Measurements from ENCODE around the gene GPR17. TPM values are rescaled to one million over a fixed set of nuclear protein-coding genes. Genes with fewer than 3 reads are reported as not detected.

GPR17 gene
- total RNA-seq, 2 experiments from 2014 or later: 0.22 TPM; not detected in 1

GRCh38 chr2:127597046-127597983 lies 48.6 kb upstream of the GPR17 start:
- no peaks in the 10 kb centered on the region for H3K79me2 ChIP-seq (ENCODE audit: insufficient read depth, low read depth, low read length)
- no peaks in the 10 kb centered on the region for H3K4me1 ChIP-seq (ENCODE audit: insufficient read depth, low read length, poor library complexity, severe bottlenecking)
- POLR2A ChIA-PET: no interaction called here
- CTCF ChIA-PET (ENCODE audit: unreplicated experiment): no interaction called here
- no peaks in the 10 kb centered on the region for H3K9me2 ChIP-seq (ENCODE audit: insufficient read depth, low read length)
- H3K4me3 ChIP-seq (ENCODE audit: low read depth, low read length, poor library complexity, severe bottlenecking): no peak overlapping the region
- H3K27ac ChIP-seq (ENCODE audit: low read depth, low read length, poor library complexity, severe bottlenecking): no peak overlapping the region
- no peak overlapping the region for H2AFZ ChIP-seq (ENCODE audit: low read length)
- no peaks in the 10 kb centered on the region for H3K36me3 ChIP-seq (ENCODE audit: insufficient read depth, low read length)
- TF ChIP-seq EZH2phosphoT487 (IDR thresholded peaks at IDR 0.05; ENCODE audit: borderline replicate concordance, low read depth, low read length): no peak
- TF ChIP-seq, protein P1, sequence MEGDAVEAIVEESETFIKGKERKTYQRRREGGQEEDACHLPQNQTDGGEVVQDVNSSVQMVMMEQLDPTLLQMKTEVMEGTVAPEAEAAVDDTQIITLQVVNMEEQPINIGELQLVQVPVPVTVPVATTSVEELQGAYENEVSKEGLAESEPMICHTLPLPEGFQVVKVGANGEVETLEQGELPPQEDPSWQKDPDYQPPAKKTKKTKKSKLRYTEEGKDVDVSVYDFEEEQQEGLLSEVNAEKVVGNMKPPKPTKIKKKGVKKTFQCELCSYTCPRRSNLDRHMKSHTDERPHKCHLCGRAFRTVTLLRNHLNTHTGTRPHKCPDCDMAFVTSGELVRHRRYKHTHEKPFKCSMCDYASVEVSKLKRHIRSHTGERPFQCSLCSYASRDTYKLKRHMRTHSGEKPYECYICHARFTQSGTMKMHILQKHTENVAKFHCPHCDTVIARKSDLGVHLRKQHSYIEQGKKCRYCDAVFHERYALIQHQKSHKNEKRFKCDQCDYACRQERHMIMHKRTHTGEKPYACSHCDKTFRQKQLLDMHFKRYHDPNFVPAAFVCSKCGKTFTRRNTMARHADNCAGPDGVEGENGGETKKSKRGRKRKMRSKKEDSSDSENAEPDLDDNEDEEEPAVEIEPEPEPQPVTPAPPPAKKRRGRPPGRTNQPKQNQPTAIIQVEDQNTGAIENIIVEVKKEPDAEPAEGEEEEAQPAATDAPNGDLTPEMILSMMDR (conservative IDR thresholded peaks at IDR 0.05; ENCODE audit: low read length): no peak
- no TSS peak for BruUV-seq (replicated peaks)
- H3K4me2 ChIP-seq (ENCODE audit: low read length): no peak overlapping the region
- H4K20me1 ChIP-seq (ENCODE audit: insufficient read depth, low read length): no peaks in the 10 kb centered on the region
- H3K9me3 ChIP-seq (ENCODE audit: low read length): no peaks in the 10 kb centered on the region
- intact Hi-C loops (cut with micrococcal nuclease; ENCODE audit: unreplicated experiment): loop anchor here (10.0 kb wide), 1 partner anchor 267 kb away; no protein-coding TSS in a partner anchor
- DNase-seq (ENCODE audit: low spot score): no peak

DNA sequence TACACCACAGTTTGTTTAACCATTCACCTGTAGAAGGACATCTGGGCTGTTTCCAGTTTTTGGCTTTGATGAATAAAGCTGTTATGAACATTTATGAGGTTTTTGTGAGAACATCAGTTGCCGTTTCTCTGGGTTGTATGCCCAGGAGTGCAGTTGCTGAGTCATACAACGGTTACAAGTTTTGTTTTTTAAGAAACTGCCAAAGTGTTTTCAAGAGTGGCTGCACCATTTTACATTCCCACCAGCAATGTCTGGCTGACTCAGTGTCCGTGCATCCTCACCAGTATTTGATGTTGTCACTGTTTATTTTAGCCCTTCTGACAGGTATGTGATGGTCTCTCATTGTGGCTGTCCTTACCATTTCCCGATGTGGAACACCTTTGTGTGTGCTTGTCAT lies 48.0 kb upstream of the GPR17 start:
- DNase-seq (ENCODE audit: low spot score): no peak
- no peaks in the 10 kb centered on the region for H3K9me2 ChIP-seq (ENCODE audit: insufficient read depth, low read length)
- ChIA-PET POLR2A (no interaction called here), CTCF (ENCODE audit: unreplicated experiment) (no interaction called here)
- H3K79me2 ChIP-seq (ENCODE audit: insufficient read depth, low read depth, low read length): no peaks in the 10 kb centered on the region
- H4K20me1 ChIP-seq (ENCODE audit: insufficient read depth, low read length): no peaks in the 10 kb centered on the region
- H3K4me3 ChIP-seq (ENCODE audit: low read depth, low read length, poor library complexity, severe bottlenecking): no peak overlapping the region
- no peak overlapping the region for H3K27ac ChIP-seq (ENCODE audit: low read depth, low read length, poor library complexity, severe bottlenecking)
- no peaks in the 10 kb centered on the region for H3K9me3 ChIP-seq (ENCODE audit: low read length)
- no peaks in the 10 kb centered on the region for H3K4me1 ChIP-seq (ENCODE audit: insufficient read depth, low read length, poor library complexity, severe bottlenecking)
- no peak for TF ChIP-seq EZH2phosphoT487 (IDR thresholded peaks at IDR 0.05; ENCODE audit: borderline replicate concordance, low read depth, low read length)
- TF ChIP-seq, protein P1 (conservative IDR thresholded peaks at IDR 0.05; ENCODE audit: low read length): no peak
- no peak overlapping the region for H3K4me2 ChIP-seq (ENCODE audit: low read length)
- no peak overlapping the region for H2AFZ ChIP-seq (ENCODE audit: low read length)
- intact Hi-C loops (cut with micrococcal nuclease; ENCODE audit: unreplicated experiment): loop anchor here (10.0 kb wide), 1 partner anchor 267 kb away; no protein-coding TSS in a partner anchor
- no peaks in the 10 kb centered on the region for H3K36me3 ChIP-seq (ENCODE audit: insufficient read depth, low read length)
- no TSS peak for BruUV-seq (replicated peaks)

- intact Hi-C loops (cut with micrococcal nuclease; ENCODE audit: unreplicated experiment): loop anchor here (10.0 kb wide), 1 partner anchor 266 kb away; no protein-coding TSS in a partner anchor
- ChIA-PET CTCF (ENCODE audit: unreplicated experiment) (no interaction called here), POLR2A (no interaction called here)
- H3K4me3 ChIP-seq (ENCODE audit: low read depth, low read length, poor library complexity, severe bottlenecking): no peak overlapping the region
- no peaks in the 10 kb centered on the region for H3K9me2 ChIP-seq (ENCODE audit: insufficient read depth, low read length)
- BruUV-seq (replicated peaks): no TSS peak
- no peak for TF ChIP-seq EZH2phosphoT487 (IDR thresholded peaks at IDR 0.05; ENCODE audit: borderline replicate concordance, low read depth, low read length)
- TF ChIP-seq, protein P1 (conservative IDR thresholded peaks at IDR 0.05; ENCODE audit: low read length): no peak
- H3K27ac ChIP-seq (ENCODE audit: low read depth, low read length, poor library complexity, severe bottlenecking): no peak overlapping the region
- DNase-seq (ENCODE audit: low spot score): no peak
- H3K9me3 ChIP-seq (ENCODE audit: low read length): no peaks in the 10 kb centered on the region
- H2AFZ ChIP-seq (ENCODE audit: low read length): no peak overlapping the region
- no peaks in the 10 kb centered on the region for H3K4me1 ChIP-seq (ENCODE audit: insufficient read depth, low read length, poor library complexity, severe bottlenecking)
- no peaks in the 10 kb centered on the region for H3K36me3 ChIP-seq (ENCODE audit: insufficient read depth, low read length)
- no peaks in the 10 kb centered on the region for H3K79me2 ChIP-seq (ENCODE audit: insufficient read depth, low read depth, low read length)
- no peak overlapping the region for H3K4me2 ChIP-seq (ENCODE audit: low read length)
- H4K20me1 ChIP-seq (ENCODE audit: insufficient read depth, low read length): no peaks in the 10 kb centered on the region
Measured at GRCh38 chr2:127598711-127599110, 47.2 kb upstream of the GPR17 start.

Data from OCI-LY7 (cell line).